ENCODE data around the gene SFSWAP.
A peak's percentile ranks its signal among the peaks of the same experiment; 100 is the strongest.
"Not testable (repeated sequence)": the region's sequence is repeated elsewhere in the genome, so short reads cannot be mapped to it uniquely, and the experiment has no call there.

The SFSWAP gene

DNA sequence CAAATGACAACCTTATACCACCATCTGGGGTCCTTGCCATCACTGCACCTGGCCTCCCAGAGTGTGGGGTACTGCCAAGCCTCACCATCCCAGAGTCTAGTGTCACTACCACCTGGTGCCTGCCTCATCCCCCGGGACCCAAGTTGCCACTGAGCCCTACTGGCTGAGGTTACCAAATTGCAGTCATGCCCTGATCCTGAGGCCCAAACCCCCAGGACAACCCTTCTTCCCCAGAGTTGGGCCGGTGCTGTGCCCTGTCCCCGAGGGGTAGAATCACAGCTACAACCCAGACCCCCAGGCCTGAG lies 8.4 kb upstream of the SFSWAP start:
- DNase-seq (ENCODE audit: low spot score): no peak

DNA sequence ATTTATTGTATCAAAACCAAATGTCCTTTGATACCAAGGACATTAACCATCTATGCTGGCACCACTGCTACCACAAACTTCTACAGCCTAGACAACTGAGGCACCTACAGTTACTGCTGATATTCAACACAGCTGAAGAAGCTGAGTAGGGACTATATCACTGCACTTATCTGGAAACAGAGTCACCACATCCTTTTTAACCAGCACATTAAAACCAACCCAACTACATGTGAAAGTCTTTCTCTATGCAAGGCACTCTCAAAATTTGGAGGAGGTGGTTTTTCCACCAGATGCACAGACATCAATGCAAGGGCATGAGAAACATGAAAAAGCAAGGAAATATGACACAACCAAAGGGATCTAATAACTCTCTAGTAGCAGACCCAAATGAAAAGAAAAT lies 7.7 kb upstream of the SFSWAP start:
- DNase-seq (ENCODE audit: low spot score): no peak

DNA sequence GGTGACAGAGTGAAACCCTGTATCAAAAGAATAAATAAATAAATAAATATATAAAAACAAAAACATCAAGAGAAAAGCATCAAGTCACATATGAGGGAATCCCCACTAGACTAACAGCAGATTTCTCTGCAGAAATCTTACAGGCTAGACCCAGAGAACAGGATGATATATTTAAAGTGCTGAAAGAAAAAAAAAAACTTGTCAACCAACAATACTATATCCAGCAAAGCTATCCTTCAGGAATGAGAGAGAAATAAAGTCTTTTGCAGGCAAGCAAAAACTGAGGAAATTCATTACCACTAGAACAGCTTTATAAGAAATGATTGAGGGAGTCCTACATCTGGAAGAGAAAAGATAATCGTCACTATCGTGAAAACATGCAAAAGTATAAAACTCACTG lies 6.4 kb upstream of the SFSWAP start:
- no peak for DNase-seq (ENCODE audit: low spot score)

DNA sequence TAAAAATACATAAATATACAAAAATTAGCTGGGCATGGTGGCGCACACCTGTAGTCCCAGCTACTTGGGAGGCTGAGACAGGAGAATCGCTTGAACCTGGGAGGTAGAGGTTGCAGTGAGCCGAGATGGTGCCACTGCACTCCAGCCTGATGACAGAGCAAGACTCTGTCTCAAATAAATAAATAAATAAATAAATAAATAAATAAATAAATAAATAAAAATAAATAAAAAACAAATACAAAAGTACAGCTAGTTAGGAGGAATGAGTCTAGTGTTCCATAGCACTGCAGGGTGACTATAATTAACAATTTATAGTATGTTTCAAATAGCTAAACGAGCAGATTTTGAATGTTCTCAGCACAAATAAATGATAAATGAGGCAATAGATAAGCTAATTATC lies 4.2 kb upstream of the SFSWAP start:
- not testable (repeated sequence) for DNase-seq (ENCODE audit: low spot score)

DNA sequence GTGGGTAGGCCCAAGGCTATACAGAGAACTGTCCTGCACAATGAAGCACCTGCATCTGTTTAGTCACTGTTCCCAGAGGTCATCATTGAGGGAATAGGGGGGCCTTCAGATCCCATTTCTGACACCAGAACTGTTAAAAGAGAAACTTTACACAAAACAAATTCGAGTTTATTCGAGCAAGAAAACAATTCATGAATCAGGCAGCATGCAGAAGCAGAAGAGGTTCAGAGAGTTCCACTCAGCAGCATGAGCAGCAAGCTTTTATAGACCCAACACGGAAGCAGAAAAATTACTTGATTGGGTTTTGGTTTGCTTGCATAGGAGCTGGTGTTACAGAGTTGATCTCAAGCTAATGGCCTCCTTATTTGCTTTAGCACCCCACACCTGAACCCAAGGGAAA lies 1.7 kb upstream of the SFSWAP start:
- DNase-seq (ENCODE audit: low spot score): no peak

DNA sequence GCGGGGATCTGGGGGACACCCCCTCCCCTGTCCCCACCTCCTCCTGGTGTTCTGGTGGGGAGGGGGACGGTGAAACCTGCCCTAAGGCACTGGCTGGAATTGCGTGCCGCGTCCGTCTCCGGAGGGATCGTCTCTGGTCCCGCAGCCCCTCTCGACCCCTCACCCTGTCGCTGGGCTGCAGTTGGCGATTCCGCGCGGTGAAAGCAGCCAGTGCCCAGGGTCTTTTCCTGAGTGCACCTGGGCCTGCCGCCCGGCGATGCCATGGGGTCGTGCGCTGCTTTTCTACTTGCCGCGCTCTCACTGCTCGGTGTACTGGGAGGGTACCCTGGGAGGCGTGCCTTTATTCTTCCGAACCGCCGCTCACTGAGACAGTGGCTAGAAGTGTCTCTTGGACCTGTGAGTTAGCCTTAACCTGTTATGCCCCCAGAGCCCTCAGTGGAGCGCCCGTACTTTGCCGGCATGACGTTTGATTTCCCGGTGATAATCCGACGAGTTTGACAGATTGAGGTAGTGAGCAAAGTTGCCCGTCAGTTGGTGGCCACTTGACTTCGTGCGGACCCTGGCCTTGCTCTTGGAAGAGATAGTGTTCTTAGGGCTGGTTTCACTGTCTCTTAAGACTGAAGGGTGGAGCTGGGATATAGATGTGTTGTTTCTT lies 788 bp downstream of the SFSWAP start:
- DNase-seq (ENCODE audit: low spot score): peak; percentile 8

DNA sequence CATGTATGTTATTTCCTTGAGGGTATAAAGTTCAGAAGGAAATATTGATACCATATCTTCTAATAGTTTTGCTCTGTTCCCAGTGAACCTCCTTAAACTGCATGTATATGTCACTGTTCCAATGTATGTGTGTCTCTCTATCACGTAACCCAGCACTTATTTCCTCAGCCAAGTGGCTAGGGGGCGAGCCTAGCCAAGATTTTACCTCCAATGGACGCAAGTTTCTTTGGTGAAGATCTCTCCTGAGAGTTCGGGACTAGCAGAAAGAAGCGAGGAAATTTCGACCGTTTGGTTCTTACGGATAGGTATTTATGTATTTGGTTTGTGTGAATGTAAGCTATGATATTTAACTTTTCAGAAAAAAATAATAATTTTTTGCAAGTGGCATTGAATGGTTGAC lies 2.5 kb downstream of the SFSWAP start:
- no peak for DNase-seq (ENCODE audit: low spot score)

DNA sequence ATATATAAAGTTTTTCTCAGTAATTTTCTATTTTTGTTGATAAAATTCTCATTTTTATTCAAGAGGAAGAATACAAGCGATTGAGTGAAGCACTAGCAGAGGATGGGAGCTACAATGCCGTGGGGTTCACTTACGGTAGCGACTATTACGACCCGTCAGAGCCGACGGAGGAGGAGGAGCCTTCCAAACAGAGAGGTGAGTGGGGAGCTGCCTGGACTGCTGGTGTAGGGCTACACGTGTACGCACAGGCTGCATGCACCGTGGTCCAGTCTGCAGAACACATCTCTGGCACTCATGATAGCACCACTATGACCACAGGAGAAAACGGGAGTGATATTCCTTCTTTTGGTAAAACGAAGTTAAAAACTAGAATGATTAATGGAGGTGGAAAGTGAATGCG lies 3.9 kb downstream of the SFSWAP start:
- DNase-seq (ENCODE audit: low spot score): no peak

DNA sequence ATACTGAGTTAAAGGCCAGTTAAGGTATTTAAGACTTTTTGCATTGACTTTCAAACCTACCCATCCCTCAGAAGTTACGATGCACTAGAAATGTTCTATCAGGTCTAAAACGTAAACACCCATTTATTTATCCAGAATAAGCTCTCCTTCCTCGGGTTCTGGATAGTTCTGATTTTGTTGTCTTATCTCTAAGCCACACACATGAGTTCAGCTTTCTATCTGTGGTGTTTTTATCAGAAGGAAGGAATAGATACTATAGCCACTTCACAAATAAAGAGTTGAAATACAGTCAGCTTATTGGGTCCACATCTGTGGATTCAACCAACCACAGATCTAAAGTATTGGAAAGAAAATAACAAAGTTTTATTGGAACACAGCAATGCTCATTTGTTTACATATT lies 5.4 kb downstream of the SFSWAP start:
- no peak for DNase-seq (ENCODE audit: low spot score)

DNA sequence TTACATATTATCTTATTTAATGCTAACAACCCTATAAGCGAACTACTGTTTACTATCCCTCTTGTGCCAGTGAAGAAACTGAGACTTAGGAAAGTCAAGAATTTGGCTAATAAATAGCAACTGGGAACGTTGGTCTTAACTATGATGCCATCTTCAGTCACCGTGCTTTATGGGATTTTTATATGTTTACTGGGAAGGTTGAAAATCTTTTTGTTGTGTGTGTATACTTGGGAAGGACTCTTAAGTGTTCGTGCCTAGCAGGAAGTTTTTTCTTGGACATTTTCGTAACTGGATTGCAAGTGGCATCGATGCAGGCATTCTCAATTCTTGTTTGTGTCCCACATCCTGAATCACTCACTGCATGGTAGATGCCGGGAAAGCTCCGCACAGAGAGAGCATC lies 9.4 kb downstream of the SFSWAP start:
- no peak for DNase-seq (ENCODE audit: low spot score)

DNA sequence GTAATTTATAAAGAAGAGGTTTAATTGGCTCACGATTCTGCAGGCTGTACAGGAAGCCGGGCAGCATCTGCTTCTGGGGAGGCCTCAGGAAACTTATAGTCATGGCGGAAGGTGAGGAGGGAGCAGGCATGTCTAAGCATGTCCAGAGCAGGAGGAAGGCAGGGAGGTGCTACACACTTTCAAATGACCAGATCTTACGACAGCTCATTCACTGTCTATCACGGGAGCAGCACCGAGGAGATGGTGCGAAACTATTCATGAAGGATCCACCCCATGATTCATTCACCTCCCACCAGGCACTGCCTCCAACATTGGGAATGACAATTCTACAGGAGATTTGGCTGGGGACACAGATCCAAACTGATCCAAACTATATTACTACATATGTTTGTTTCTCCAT lies 10.0 kb downstream of the SFSWAP start:
- DNase-seq (ENCODE audit: low spot score): no peak

DNA sequence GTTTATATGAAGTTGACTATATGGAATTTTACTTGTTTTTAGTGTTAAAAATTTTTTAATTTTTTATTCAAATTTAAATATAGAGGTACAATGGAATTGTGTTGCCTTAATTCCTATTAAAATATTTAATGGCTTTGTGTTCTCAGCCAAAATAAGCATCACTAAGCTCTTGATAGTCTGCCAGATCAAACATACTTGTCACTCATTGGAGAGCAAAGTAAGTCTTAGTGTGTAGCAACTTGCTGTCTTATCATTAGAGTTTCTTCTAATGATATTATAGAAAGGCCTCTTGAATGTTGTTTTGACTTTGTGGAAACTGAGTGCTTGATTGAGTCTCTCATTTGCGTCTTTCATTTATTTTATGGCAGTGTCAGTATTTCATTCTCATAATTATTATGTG lies 10.7 kb downstream of the SFSWAP start:
- DNase-seq (ENCODE audit: low spot score): no peak

DNA sequence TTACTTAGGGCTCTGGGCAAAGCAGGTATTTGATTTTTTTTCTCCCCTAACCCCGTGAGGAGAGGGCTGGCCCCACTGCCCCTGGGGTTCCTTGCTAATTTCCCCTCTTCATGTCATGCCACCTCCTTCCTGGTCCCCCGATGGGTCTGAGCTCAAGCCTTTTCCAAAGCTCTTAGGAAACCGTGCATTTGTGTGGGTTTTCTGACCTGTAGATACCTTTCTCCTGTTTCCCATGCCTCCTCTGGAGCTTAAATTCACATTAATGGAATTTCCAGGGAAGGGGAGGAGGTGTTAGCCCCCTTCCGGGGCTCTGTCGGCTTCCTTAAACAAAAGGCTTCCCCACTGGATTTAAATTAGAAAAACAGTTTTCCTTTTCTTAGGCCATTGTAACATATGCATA lies 12.6 kb downstream of the SFSWAP start:
- no peak for DNase-seq (ENCODE audit: low spot score)

DNA sequence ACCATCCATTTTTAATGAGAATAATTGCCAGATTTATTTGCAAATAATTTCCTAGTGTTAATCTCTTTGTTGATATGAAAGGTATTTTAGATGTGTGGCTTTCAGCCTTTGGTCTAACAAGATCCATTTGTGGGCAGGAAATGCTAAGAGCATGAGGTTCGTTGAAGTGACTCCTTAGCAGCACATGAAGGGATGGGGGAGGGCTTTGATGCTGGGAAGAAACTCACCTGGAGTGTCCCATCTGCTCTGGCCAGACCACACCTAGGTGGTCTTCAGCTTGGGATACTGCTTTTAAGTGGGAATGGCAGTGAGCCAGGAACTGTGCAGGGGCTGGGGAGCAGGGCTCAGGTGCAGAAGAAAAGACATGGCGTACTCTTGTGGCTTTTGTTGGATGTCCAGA lies 13.6 kb downstream of the SFSWAP start:
- DNase-seq (ENCODE audit: low spot score): no peak

DNA sequence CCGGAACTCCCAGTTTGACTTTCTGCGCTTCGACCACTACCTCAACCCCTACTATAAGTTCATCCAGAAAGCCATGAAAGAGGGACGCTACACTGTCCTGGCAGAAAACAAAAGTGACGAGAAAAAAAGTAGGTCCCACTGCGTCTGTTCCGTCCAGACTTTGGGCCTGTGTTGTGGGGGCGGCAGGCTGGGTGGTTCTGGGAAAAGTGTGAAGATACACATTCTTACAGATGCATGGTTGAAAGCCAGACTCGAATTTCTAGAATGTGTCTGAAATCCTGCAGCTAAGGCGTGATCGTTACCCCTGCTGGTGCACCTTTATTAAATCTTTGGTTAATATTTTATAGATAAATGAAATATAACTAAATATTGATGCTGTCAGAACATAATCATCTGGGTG lies 14.6 kb downstream of the SFSWAP start:
- no peak for DNase-seq (ENCODE audit: low spot score)

DNA sequence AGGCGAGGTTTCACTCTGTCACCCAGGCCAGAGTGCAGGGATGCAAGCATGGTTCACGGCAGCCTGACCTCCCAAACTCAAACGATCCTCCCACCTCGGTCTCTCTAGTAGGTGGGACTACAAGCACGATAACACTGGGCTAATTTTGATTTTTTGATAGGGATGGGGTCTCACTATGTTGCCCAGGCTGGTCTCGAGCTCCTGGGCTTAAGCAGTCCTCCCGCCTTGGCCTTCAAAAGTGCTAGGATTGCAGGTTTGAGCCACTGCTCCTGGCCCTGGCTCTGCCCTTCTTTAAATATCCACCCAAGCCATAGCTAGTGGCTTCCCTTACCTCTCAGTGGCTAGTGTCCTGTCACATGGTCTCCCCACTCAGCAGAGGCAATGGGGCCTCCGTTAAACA lies 17.8 kb downstream of the SFSWAP start:
- no peak for DNase-seq (ENCODE audit: low spot score)

DNA sequence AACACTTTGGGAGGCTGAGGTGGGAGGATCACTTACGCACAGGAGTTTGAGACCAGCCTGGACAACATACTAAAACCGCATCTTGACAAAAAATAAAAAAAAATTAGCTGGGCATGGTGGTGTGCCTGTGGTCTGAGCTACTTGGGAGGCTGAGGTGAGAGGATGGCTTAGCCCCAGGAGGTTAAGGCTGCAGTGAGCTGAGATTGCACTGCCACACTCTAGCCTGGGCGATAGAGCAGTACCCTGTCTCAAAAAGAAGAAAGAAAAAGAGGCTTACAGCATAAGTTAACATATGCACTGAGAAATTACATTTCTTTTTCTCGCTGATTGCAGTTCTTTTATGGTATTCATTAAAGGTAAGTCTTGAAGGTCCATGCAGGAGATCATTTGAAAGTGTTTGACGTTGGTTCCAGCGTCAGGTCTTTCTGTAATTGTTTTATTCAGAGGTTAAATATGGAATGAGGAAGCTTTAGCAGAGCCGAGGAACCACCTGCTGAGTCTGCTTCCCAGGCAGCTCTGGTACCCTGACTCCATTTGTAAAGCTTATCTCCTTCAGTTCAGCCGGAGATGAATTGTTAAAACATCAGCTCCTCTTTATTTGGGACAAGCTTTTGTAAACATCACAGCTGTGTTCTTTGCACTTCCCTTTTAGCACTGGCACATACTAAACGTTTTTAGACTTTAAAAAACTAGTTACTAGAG lies 18.5 kb downstream of the SFSWAP start:
- DNase-seq (ENCODE audit: low spot score): no peak

DNA sequence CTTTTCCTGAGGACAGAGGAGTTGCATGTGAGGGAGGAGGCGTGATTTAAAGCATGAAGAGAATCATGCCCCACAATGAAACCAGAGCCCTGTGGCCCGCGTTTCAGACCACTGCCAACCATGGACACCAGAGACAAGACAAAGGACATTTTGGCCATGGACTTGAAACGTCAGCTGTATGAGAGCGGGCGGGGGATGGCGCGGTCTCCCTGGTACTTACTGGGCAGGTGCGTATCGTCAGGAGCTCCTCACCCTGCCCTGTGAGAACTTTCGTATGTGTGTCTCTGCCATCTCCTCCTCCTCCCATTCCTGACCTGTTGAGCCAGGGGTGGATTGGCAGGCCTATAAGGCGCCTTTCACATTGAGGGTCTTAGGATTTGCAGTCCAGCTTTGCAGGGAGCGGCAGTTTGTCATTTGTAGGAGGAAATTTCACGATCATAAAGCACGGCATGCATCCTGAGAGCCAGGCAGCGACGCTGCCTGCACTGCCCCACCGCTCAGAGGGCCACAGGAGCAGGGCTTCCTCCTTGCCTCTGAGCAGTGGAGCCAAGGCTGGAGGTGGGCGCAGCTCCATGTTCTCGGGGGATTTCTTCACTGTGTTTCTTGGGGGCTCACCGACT lies 22.2 kb downstream of the SFSWAP start:
- no peak for DNase-seq (ENCODE audit: low spot score)

DNA sequence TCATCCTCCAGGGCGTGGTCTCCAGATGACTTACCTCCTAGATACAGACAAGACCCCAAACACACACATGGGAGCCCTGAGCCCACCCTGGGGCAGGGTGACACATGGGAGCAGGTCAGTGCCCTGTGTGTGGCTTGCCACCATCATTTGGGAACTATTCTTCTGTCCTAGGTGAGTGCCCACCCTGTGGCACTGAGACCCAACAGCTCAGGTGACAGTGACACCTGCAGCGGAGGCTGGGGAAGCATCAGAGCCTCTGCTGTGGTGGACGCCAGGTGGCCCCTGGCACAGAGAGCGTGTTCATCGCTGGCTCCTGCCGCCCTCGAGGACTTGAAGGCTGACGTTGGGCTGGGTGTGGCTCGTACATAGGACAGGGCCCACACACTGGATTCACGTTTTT lies 23.0 kb downstream of the SFSWAP start:
- DNase-seq (ENCODE audit: low spot score): no peak

DNA sequence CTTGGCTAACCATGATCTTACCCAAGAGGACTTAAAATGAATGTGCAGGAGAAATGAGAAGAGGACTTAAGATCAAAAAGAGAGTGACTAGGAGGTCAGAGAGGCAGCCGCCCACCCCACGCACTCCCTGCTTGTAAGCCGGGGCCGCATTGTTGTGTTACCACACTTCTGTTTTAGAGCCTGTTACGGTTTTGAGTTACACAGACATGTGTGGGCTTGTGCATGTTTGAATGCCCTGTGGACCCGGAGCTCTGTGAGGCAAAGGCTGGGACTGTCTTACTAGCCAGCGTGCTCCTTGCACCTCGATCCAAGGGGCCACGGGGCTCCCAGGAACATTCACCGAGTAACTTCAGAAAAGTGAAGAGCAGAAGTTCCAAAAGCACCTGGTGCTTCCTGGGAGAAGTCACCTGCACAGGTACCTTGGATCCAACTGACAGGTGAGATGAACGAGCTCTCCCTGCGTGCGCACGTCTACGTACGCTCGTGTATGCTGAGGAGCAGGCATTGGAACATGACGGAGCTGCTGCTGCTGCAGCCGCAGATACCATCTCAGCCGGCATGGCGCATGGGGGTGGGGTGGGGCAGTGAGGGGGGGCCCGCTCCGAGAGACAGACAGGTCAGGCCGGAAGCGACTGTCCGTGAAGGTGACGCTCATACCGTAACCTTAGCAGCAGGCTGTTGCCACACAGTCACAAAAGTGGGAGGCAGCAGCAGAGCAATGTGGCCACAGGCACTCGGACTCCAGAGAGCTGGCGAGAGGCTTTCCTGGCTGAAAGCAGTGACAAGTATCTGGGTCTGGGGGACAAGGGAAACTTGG lies 23.7 kb downstream of the SFSWAP start:
- DNase-seq (ENCODE audit: low spot score): no peak

DNA sequence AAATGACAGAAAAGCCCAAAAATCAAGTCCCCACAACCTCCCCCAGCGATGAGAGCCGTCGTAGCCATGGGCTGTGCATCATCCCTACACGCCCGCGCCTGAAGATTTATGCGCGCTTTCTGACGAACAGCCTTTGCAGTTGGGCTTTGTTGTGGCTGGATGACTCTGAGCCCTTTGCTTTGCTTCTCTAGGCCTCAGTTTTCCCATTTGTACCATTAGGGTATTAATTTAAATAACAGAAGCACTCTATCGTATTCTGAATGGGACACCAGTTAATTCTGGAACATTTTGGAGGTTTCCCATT lies 24.2 kb downstream of the SFSWAP start:
- no peak for DNase-seq (ENCODE audit: low spot score)

DNA sequence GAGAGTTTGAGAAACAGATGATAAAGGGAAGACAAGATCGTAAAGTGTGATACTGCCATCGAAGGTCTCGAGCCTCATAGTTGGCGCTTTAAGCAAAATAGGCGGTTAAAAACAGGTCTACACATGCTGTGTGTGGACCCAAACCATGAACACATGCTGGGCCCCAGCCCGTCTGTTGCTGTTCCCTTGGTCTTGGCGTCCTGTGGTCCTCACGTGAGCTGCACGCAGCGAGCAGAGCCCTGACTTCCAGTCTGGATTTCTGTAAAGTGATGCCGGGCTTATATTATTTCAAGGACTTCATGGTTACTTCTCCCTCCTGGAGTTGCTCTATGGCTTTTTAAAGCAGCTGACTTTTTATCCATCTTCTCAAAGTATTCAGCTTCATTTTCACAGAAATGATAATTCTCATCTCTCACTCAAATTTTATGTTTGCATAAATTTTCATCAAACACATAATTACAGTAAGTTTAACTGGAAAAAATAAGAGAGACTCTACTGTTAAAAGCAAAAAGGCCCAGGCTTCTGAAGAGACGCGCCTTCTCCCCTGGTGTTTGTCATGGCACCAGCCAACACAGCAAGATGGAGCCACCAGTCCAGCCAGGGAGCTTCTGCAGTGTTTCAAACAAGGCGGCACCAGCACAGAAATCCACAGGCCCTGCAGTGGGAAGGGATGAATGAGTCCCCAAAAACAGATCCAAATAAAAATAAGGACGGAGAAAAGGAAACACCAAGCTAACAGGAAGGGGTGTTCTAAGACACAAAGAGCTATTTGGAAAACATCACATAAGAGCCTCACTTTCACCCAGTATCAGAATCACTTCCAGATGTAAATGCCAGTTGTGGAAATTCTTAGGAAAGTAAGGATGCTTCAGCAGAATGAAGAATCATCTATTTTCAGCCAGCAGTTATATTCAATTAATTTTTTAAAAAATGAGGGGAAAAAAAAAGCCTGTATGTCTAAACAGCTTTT lies 24.9 kb downstream of the SFSWAP start:
- DNase-seq (ENCODE audit: low spot score): no peak
